Nephron progenitor cell (in vitro differentiated cells): ENCODE results near the gene RSRC1.
"Not testable (repeated sequence)": the region's sequence is repeated elsewhere in the genome, so short reads cannot be mapped to it uniquely, and the experiment has no call there.

Source experiments
- DNase-seq: peaks from one replicate; pipeline ENCODE4 v3.0.0; 2021
- H3K27ac Mint-ChIP-seq: 2 replicates; pipeline ENCODE4 v1.8.0; 2021; ENCODE audit warnings: mild to moderate bottlenecking, moderate library complexity, mixed read lengths
- H3K27me3 Mint-ChIP-seq: 2 replicates; pipeline ENCODE4 v1.8.0; 2021; ENCODE audit warnings: mild to moderate bottlenecking, low read depth, mixed read lengths; ENCODE audit not compliant: poor library complexity
- H3K36me3 Mint-ChIP-seq: 2 replicates; pipeline ENCODE4 v1.8.0; 2021; ENCODE audit warnings: low read depth, mixed read lengths
- H3K4me1 Mint-ChIP-seq: 2 replicates; pipeline ENCODE4 v1.8.0; 2021; ENCODE audit warnings: mixed read lengths
- H3K4me3 Mint-ChIP-seq: 2 replicates; pipeline ENCODE4 v1.8.0; 2021; ENCODE audit warnings: mild to moderate bottlenecking, moderate library complexity, mixed read lengths
- H3K9me3 Mint-ChIP-seq: 2 replicates; pipeline ENCODE4 v1.8.0; 2021; ENCODE audit warnings: mild to moderate bottlenecking, moderate library complexity, mixed read lengths
- TF ChIP-seq, protein P1 (sequence below): fragments of 200-600 bp; sonication (generic); IDR thresholded peaks from 2 replicates; pipeline ENCODE4 v1.5.0; 2021; ENCODE audit warnings: antibody characterized with exemption

Gene RSRC1

DNA sequence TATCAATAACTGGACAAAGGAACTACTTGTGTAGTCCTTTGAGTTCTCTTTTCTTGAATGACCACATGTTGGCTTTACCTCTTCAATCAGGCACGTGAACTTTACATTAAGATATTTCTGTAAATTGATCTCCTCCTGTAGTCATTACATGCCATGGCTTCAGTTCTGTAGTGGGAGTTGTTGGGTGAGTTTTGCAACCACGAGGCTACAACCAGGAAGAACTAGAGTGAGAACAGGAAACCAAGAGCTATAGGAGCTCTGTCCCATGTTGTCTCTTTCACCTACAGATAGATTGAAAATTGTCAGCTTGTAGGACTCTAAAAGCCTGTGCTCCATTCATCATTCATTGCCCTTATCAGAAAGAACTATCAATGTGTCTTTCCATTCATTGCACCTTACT is 2.0 kb downstream of the RSRC1 start:
- TF ChIP-seq, protein P1, sequence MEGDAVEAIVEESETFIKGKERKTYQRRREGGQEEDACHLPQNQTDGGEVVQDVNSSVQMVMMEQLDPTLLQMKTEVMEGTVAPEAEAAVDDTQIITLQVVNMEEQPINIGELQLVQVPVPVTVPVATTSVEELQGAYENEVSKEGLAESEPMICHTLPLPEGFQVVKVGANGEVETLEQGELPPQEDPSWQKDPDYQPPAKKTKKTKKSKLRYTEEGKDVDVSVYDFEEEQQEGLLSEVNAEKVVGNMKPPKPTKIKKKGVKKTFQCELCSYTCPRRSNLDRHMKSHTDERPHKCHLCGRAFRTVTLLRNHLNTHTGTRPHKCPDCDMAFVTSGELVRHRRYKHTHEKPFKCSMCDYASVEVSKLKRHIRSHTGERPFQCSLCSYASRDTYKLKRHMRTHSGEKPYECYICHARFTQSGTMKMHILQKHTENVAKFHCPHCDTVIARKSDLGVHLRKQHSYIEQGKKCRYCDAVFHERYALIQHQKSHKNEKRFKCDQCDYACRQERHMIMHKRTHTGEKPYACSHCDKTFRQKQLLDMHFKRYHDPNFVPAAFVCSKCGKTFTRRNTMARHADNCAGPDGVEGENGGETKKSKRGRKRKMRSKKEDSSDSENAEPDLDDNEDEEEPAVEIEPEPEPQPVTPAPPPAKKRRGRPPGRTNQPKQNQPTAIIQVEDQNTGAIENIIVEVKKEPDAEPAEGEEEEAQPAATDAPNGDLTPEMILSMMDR, result no peak
- Mint-ChIP-seq H3K4me3 (peak overlapping the region; percentile 94), H3K36me3 (peaks cover 40% of the 10 kb centered on the region), H3K27me3 (peaks cover 31% of the 10 kb centered on the region), H3K9me3 (peaks cover 38% of the 10 kb centered on the region), H3K27ac (no peak overlapping the region), H3K4me1 (peaks cover 31% of the 10 kb centered on the region)
- no peak for DNase-seq

DNA sequence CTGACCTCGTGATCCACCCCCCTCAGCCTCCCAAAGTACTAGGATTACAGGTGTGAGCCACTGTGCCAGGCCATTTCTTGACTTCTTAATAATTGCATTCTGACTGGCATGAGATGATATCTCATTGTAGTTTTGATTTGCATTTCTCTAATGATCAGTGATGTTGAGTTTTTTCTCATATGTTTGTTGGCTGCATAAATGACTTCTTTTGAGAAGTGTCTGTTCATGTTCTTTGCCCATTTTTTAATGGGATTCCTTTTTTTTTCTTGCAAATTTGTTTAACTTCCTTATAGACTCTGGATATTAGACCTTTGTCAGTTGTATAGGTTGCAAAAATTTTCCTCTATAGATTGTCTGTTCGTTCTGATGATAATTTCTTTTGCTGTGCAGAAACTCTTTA is 3.7 kb downstream of the RSRC1 start:
- H3K36me3 Mint-ChIP-seq, result peaks cover 40% of the 10 kb centered on the region
- H3K4me1 Mint-ChIP-seq, result peaks cover 23% of the 10 kb centered on the region
- not testable (repeated sequence) for H3K27ac Mint-ChIP-seq, DNase-seq, H3K4me3 Mint-ChIP-seq
- H3K27me3 Mint-ChIP-seq, result peaks cover 14% of the 10 kb centered on the region
- H3K9me3 Mint-ChIP-seq, result peaks cover 38% of the 10 kb centered on the region

DNA sequence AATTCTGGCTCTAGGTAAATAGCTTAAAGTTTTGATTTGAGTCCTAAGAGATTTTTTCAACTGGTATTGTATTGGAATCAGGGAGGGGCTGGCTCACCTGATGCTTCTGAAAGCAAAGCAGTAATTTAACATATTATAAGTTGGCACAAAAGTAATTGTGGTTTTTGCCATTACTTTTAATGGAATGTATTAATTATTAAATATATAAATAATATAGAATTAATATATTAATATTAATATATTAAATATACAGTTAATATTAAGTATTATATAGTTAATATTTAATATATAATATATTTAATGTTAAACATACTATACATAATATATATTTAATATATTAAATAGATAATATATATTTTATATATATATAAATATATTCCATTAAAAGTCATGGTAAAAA is 10.4 kb downstream of the RSRC1 start:
- Mint-ChIP-seq H3K9me3 (peaks cover under 1% of the 10 kb centered on the region), H3K27me3 (no peaks in the 10 kb centered on the region), H3K36me3 (peaks cover 42% of the 10 kb centered on the region), H3K4me1 (no peaks in the 10 kb centered on the region), H3K4me3 (no peak overlapping the region), H3K27ac (no peak overlapping the region)
- DNase-seq, result no peak
- TF ChIP-seq, protein P1, result no peak

DNA sequence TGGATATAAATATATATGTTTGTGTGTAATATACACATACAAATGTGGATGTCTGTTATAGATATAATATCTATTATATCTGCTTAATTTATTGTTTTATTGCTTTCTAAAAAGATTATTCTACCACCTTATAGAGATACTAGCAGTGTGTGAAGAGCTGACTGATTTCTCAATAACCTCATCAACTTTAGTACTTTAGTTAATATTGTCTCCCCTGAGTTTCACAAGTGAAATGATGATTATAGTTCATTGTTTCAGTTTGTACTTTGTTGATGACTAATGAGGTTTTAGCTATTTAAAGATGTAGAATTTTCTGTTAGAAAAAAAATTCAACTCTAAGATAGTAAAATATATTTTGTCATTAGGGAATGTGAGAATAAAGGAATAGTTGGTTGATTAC is 11.4 kb downstream of the RSRC1 start:
- H3K9me3 Mint-ChIP-seq, result peaks cover 3% of the 10 kb centered on the region

DNA sequence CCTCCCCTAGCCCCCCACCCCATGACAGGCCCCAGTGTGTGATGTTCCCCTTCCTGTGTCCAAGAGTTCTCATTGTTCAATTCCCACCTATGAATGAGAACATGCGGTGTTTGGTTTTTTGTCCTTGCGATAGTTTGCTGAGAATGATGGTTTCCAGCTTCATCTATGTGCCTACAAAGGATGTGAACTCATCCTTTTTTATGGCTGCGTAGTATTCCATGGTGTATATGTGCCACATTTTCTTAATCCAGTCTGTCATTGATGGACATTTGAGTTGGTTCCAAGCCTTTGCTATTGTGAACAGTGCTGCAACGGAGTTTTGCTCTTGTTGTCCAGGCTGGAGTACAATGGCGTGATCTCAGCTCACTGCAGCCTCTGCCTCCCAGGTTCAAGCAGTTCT is 12.8 kb downstream of the RSRC1 start:
- peaks cover 16% of the 10 kb centered on the region for H3K9me3 Mint-ChIP-seq

More for the DNA sequence above, 11.4 kb downstream of the RSRC1 start:
- Mint-ChIP-seq H3K4me1 (no peaks in the 10 kb centered on the region), H3K4me3 (no peak overlapping the region), H3K36me3 (peaks cover 51% of the 10 kb centered on the region), H3K27ac (no peak overlapping the region), H3K27me3 (no peaks in the 10 kb centered on the region)
- TF ChIP-seq, protein P1, result no peak
- DNase-seq, result no peak

DNA sequence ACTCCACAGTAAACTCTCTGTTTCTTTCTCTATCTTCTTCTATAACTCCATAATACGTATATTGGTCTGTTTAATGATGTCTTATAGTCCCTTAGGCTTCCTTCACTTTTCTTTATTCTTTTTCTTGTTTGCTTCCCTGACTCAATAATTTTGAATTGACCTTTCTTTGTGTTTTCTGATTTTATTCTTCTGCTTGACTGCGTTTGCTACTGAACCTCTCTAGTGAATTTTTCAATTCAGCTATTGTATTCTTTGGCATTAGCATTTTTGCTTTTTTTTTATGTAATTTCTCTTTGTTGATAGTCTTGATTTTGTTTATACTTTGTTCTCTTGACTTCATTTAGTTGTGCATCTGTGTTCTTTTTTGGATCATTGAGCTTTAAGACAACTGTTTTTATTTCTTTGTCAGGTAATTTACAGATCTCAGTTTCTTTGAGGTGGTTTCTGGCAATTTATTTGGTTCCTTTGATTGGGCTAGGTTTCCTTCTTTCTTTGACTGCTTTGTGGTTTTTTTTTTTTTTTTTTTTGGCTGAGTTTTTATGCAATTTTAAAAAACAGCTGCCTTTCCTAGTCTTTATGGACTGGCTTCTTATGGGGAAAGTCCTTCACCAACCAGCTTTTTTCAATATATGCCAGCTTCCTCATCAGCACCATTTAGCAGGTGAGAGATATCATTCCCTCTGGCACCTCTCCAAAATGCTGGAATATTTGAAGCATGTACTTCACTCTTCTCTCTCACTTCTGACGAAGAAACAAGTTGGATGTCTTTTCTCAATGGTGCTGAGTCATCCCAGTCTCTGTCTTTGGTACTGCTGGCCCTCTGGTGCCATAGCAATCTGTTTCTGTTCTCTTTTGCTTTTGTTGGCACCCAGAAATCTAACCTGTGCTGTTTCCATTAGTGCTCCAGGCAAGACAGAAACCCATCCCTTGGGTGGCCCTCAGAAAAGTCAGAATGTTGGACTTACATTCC is 17.6 kb downstream of the RSRC1 start:
- TF ChIP-seq, protein P1, result no peak
- H3K36me3 Mint-ChIP-seq, result peaks cover 81% of the 10 kb centered on the region
- H3K9me3 Mint-ChIP-seq, result peaks cover 16% of the 10 kb centered on the region
- no peak for DNase-seq
- no peaks in the 10 kb centered on the region for H3K4me1 Mint-ChIP-seq
- H3K27me3 Mint-ChIP-seq, result no peaks in the 10 kb centered on the region
- H3K27ac Mint-ChIP-seq, result peak overlapping the region; percentile 4
- no peak overlapping the region for H3K4me3 Mint-ChIP-seq

More for the DNA sequence above, 12.8 kb downstream of the RSRC1 start:
- H3K4me1 Mint-ChIP-seq, H3K27me3 Mint-ChIP-seq, H3K4me3 Mint-ChIP-seq, DNase-seq, H3K27ac Mint-ChIP-seq: not testable (repeated sequence)
- H3K36me3 Mint-ChIP-seq, result peaks cover 65% of the 10 kb centered on the region

DNA sequence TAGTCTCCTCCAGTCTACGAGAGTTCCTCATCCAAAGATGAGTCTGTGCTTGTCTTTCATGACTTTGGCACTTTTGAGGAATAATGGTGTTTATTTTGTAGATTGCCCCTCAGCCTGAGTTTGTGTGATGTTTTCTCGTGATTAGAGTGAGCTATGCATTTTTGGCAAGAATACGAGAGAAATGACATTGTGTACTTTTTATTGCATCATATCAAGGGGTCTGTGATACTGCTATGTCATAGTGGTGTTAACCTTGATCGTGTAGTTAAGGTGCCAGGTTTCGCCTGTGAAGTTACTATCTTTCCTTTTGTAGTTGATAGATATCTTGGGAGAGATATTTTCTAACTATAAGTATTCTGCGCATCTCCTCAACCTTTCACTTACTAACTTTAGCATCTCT is 18.9 kb downstream of the RSRC1 start:
- H3K4me1 Mint-ChIP-seq, result no peaks in the 10 kb centered on the region
- TF ChIP-seq, protein P1, result no peak
- no peak overlapping the region for H3K4me3 Mint-ChIP-seq
- H3K27ac Mint-ChIP-seq, result no peak overlapping the region
- H3K27me3 Mint-ChIP-seq, result no peaks in the 10 kb centered on the region
- H3K36me3 Mint-ChIP-seq, result peaks cover 69% of the 10 kb centered on the region
- peaks cover 16% of the 10 kb centered on the region for H3K9me3 Mint-ChIP-seq
- no peak for DNase-seq
